HCT116 (cell line): ENCODE results near the gene ABHD12B. TPM values are rescaled to one million over a fixed set of nuclear protein-coding genes. Genes with fewer than 3 reads are reported as not detected.

Source experiments
- ATAC-seq: fragments of 200-7000 bp; cut with Tn5 transposase; 2 replicates; pipeline ENCODE4 v1.9.1; 2020; ENCODE audit warnings: mild to moderate bottlenecking, moderate library complexity
- BruUV-seq: library from RNA; stranded (reverse); fragments of 400-500 nt; replicated peaks from 2 replicates; lab custom pipeline; 2021; lab: Mats Ljungman, UMichigan
- CTCF ChIA-PET: fragments of 300-600 bp; sonication (Branson Sonifier 250); formaldehyde crosslinking; loops from one replicate; lab custom pipeline; 2021; ENCODE audit warnings: antibody characterized with exemption; lab: Charles Lee
- POLR2A ChIA-PET: fragments of 300-600, 350-600 bp; sonication (Branson Sonifier 250); formaldehyde crosslinking; loops from one replicate; lab custom pipeline; 2021; ENCODE audit warnings: antibody characterized with exemption; lab: Charles Lee
- RAD21 ChIA-PET, 2 experiments: fragments of 300-600 bp; sonication (Branson Sonifier 250); formaldehyde crosslinking; loops; one replicate each; lab custom pipeline; 2023; ENCODE audit warnings: low total read pairs in 2 of 2; ENCODE audit not compliant: uncharacterized antibody in 2 of 2, unreplicated experiment in 2 of 2, low non-redundant PET in 1 of 2; lab: Charles Lee
- DNase-seq: peaks from one replicate; pipeline ENCODE4 v3.0.0-alpha.2; 2010; ENCODE audit warnings: low read depth, low spot score
- H2AFZ ChIP-seq: fragments of 200-600 bp; shearing (Covaris generic), sonication (generic); 2 replicates; pipeline ENCODE4 v1.6.1; 2017; ENCODE audit warnings: low read depth, mixed run types, mixed read lengths, antibody characterized with exemption, low read length; ENCODE audit not compliant: poor library complexity, severe bottlenecking
- H3K27ac ChIP-seq: 2 replicates; pipeline ENCODE4 v1.5.1; 2012; ENCODE audit warnings: low read depth, low read length
- H3K27me3 ChIP-seq: fragments of 200-600 bp; sonication (generic); 2 replicates; pipeline ENCODE4 v1.6.1; 2016; ENCODE audit warnings: mixed run types, low read length, mixed read lengths; ENCODE audit not compliant: insufficient read depth
- H3K36me3 ChIP-seq, 2 experiments: fragments of 200-500 bp in 1 of 2; fragments of 200-600 bp in 1 of 2; sonication (Bioruptor generic) in 1 of 2; sonication (generic) in 1 of 2; 2 replicates each; pipeline versions ENCODE4 v1.5.1 to v1.6.1; 2014 to 2016; ENCODE audit warnings: low read length in 2 of 2, inconsistent platforms in 1 of 2, mixed read lengths in 1 of 2, mixed run types in 1 of 2; ENCODE audit not compliant: insufficient read depth in 2 of 2, control insufficient read depth in 1 of 2
- H3K4me1 ChIP-seq, 2 experiments: fragments of 200-600 bp in 1 of 2; sonication (generic) in 1 of 2; 2 replicates each; pipeline versions ENCODE4 v1.5.1 to v1.6.1; 2012 to 2017; ENCODE audit warnings: low read length in 2 of 2, inconsistent platforms in 1 of 2, mild to moderate bottlenecking in 1 of 2, mixed read lengths in 1 of 2, mixed run types in 1 of 2, moderate library complexity in 1 of 2; ENCODE audit not compliant: insufficient read depth in 2 of 2, control insufficient read depth in 1 of 2
- H3K4me2 ChIP-seq: fragments of 200-600 bp; sonication (generic); 2 replicates; pipeline ENCODE4 v1.6.1; 2017; ENCODE audit warnings: mixed run types, low read length, mixed read lengths
- H3K4me3 ChIP-seq, 2 experiments: fragments of 200-600 bp in 1 of 2; sonication (generic) in 1 of 2; replicated peaks in 1 of 2; 2 replicates each; pipeline ENCODE4 v1.5.1; 2011 to 2016; ENCODE audit warnings: low read length in 2 of 2, control low read depth in 1 of 2, low read depth in 1 of 2, mild to moderate bottlenecking in 1 of 2, mixed read lengths in 1 of 2, mixed run types in 1 of 2
- H3K79me2 ChIP-seq: fragments of 200-600 bp; sonication (generic); 2 replicates; pipeline ENCODE4 v1.6.1; 2017; ENCODE audit warnings: mild to moderate bottlenecking, mixed run types, low read length, moderate library complexity, mixed read lengths; ENCODE audit not compliant: insufficient read depth
- H3K9ac ChIP-seq: fragments of 200-600 bp; sonication (generic); 2 replicates; pipeline ENCODE4 v1.6.1; 2016; ENCODE audit warnings: low read length, mixed read lengths
- H3K9me2 ChIP-seq: fragments of 200-600 bp; sonication (generic), shearing (Covaris generic); 2 replicates; pipeline ENCODE4 v1.6.1; 2017; ENCODE audit warnings: mixed run types, mild to moderate bottlenecking, moderate library complexity; ENCODE audit not compliant: insufficient read depth
- H3K9me3 ChIP-seq, 2 experiments: fragments of 200-500 bp in 1 of 2; fragments of 200-600 bp in 1 of 2; sonication (Bioruptor generic) in 1 of 2; sonication (generic) in 1 of 2; 2 replicates each; pipeline ENCODE4 v1.6.1; 2014 to 2017; ENCODE audit warnings: low read length in 2 of 2, mixed read lengths in 2 of 2, inconsistent platforms in 1 of 2, low read depth in 1 of 2, mild to moderate bottlenecking in 1 of 2, mixed run types in 1 of 2, moderate library complexity in 1 of 2; ENCODE audit not compliant: control insufficient read depth in 1 of 2, insufficient read depth in 1 of 2
- H4K20me1 ChIP-seq: fragments of 200-600 bp; sonication (generic), shearing (Covaris generic); 2 replicates; pipeline ENCODE4 v1.6.1; 2017; ENCODE audit warnings: mixed run types, mild to moderate bottlenecking, moderate library complexity; ENCODE audit not compliant: insufficient read depth
- EGR1 ChIP-seq: IDR thresholded peaks from 2 replicates; pipeline ENCODE4 v1.6.1; 2012; ENCODE audit warnings: low read depth
- MAX ChIP-seq: IDR thresholded peaks from 2 replicates; pipeline ENCODE4 v1.6.1; 2012
- REST ChIP-seq: IDR thresholded peaks from 2 replicates; pipeline ENCODE4 v1.6.1; 2012; ENCODE audit warnings: low read depth
- SIN3A ChIP-seq: IDR thresholded peaks from 2 replicates; pipeline ENCODE4 v1.6.1; 2012; ENCODE audit warnings: low read depth
- TCF7L2 ChIP-seq: IDR thresholded peaks from 2 replicates; pipeline ENCODE4 v1.7.0; 2011; ENCODE audit warnings: borderline replicate concordance, inconsistent platforms; ENCODE audit not compliant: insufficient read depth, insufficient read length; ENCODE audit errors: extremely low read depth
- intact Hi-C: fragments of 100-400 bp; cut with micrococcal nuclease; formaldehyde crosslinking; loops from 2 replicates; pipeline ENCODE4 v1.10.0; 2022
- total RNA-seq: library from RNA; stranded (reverse); gene quantifications from one replicate; pipeline ENCODE4 v1.2.1, GENCODE V29; 2021; ENCODE audit not compliant: unreplicated experiment
- TF ChIP-seq, protein P1 (sequence below): IDR thresholded peaks from 2 replicates; pipeline ENCODE4 v1.6.1; 2011; ENCODE audit warnings: mild to moderate bottlenecking, low read length, moderate library complexity; ENCODE audit not compliant: insufficient replicate concordance; ENCODE audit errors: extremely low read depth

The ABHD12B gene
- total RNA-seq, 1 experiment from 2014 or later, result 0.74 TPM

DNA sequence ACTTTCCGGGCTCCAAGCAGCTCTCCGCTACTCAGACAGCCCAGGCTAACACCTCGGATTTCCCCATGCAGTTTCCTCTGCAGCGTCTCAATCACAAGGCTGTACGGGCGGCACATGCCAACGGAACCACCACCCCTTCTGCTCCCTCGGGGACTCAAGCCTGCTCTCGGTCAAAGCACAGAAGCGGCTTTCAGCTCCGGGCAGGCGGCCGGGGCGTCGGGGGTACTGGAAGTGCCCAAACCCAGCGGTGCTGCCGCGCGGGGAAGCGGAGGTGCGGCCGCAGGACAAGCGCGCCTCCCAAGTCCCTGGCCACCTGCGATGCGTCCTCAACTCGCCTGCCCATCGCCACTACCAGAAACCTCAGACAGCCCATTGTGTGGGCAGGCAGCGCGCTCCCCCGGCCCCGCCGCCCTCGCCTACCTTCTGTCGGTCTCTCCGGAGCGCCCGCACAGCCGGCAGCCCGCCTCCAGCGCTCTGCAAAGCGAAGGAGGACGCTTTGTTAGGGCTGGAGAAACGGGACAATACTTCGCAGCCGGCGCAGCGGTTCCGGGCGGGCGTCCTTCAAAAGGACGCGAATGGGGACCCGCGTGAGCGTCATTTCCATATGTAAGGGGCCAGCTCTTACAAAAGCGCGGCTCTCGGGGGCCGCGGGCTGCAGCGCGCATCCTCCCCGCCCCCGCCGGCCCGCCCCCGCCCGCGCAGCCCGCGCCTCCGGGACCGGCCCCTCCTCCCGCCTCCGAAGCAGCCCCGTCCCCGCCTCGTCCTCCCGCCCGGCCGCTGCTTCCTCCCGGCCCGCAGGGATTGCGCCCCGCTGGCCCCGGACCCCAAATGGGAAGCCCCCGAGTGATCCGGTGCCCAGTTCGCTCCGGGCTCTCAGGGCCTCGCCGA lies 41.6 kb upstream of the ABHD12B start:
- intact Hi-C loops, result no loop called here
- no peak for DNase-seq
- Histone ChIP-seq H3K9ac (peak overlapping the region; percentile 65), H3K27ac (peak overlapping the region; percentile 82), H3K36me3 (no peaks in the 10 kb centered on the region), H3K4me3 (peak overlapping the region; percentile 69 to 75), H2AFZ (no peak overlapping the region), H3K27me3 (0 out of 2 replicates have a peak, but pooled peaks cover 3% of the 10 kb centered on the region), H3K9me3 (no peaks in the 10 kb centered on the region), H3K4me2 (peak overlapping the region; percentile 91), H3K79me2 (peaks cover 45% of the 10 kb centered on the region), H3K4me1 (peaks cover 11 to 19% of the 10 kb centered on the region in 2 experiments), H3K9me2 (no peaks in the 10 kb centered on the region), H4K20me1 (no peaks in the 10 kb centered on the region; the same call in 1 of the 2 replicates)
- BruUV-seq, result no TSS peak
- TF ChIP-seq TCF7L2 (no peak), REST (no peak), EGR1 (0 out of 2 replicates have a peak, but pooled peaks have one; percentile 36), MAX (no peak), SIN3A (no peak)
- TF ChIP-seq, protein P1, sequence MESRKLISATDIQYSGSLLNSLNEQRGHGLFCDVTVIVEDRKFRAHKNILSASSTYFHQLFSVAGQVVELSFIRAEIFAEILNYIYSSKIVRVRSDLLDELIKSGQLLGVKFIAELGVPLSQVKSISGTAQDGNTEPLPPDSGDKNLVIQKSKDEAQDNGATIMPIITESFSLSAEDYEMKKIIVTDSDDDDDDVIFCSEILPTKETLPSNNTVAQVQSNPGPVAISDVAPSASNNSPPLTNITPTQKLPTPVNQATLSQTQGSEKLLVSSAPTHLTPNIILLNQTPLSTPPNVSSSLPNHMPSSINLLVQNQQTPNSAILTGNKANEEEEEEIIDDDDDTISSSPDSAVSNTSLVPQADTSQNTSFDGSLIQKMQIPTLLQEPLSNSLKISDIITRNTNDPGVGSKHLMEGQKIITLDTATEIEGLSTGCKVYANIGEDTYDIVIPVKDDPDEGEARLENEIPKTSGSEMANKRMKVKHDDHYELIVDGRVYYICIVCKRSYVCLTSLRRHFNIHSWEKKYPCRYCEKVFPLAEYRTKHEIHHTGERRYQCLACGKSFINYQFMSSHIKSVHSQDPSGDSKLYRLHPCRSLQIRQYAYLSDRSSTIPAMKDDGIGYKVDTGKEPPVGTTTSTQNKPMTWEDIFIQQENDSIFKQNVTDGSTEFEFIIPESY, result no peak
- ChIA-PET CTCF (interaction anchor here (1.2 kb wide), 1 partner anchor 30 kb away, joined by 4 read pairs; no protein-coding TSS in a partner anchor), RAD21 (no interaction called here), POLR2A (interaction anchor here (1.0 kb wide), 1 partner anchor 28 kb away, joined by 3 read pairs; no protein-coding TSS in a partner anchor)
- ATAC-seq, result peak; percentile 59
